C1 segment of cervical spinal cord (tissue), 14 donors: ENCODE data around the gene ARHGAP8.
A peak's percentile ranks its signal among the peaks of the same experiment; 100 is the strongest.
"Not testable (repeated sequence)": the region's sequence is repeated elsewhere in the genome, so short reads cannot be mapped to it uniquely, and the experiment has no call there.

Experiments
- DNase-seq, 14 donors: peaks; one replicate each; lab custom pipeline; 2025; lab: John Stamatoyannopoulos, UW

The ARHGAP8 gene

DNA sequence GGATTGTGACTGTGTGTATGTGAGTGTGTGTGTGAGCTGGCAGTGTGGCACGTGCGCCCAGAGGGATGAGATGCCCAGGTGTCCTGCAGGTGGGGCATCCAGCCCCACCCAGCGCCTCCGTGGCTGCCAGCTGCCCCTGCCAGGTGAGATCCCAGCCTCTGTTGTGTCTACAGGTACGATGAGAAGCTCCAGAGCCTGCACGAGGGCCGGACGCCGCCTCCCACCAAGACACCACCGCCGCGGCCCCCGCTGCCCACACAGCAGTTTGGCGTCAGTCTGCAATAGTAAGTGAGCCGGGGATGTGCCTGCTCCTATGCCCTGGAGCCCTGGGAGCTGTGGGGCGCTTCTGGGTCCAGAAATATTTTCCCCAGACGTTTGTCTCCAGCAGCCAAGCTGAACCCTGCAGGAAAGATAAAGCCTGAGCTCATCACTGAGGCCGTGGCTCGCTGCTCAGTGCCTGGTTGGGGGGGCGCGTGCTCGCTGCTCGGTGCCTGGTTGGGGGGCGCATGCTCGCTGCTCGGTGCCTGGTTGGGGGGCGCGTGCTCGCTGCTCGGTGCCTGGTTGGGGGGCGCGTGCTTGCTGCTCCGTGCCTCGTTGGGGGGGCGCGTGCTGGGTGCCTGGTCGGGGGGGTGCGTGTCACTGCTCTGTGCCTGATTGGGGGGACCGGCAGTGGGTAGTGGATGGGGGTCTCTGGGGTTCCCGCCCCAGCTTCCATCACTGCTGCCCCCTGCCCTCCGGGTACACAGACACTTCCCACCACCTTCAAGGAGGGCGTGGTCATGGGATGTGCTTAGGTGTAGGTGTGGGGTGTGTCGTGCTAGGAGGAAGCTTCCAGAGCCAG, 73.2 kb downstream of the ARHGAP8 start:
- no peak for DNase-seq

- no peak for DNase-seq
Observed at GRCh38 chr22:44827666-44828190, 75.4 kb downstream of the ARHGAP8 start.

DNA sequence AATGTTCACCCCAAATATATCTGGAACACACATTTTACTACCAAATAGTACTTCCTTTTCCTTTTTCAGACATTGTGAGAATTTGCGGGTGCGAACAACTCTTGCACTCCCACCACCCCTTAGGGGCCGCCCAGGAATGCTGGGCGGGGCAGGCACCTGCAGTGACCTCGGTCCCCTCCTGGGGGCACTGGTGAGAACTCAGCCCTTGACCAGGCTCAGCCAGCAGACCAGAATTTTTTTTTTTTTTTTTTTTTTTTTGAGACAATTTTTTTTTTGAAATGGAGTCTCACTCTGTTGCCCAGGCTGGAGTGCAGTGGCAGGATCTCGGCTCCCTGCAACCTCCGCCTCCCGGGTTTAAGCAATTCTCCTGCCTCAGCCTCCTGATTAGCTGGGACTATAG, 75.8 kb downstream of the ARHGAP8 start:
- no peak for DNase-seq

GRCh38 chr22:44831885-44832284, 79.5 kb downstream of the ARHGAP8 start:
- no peak for DNase-seq

- DNase-seq = no peak
Observed at GRCh38 chr22:44834065-44834464, 81.7 kb downstream of the ARHGAP8 start.

GRCh38 chr22:44837481-44837880, 85.1 kb downstream of the ARHGAP8 start:
- no peak for DNase-seq

GRCh38 chr22:44838316-44839016, 86.1 kb downstream of the ARHGAP8 start:
- DNase-seq = no peak

DNA sequence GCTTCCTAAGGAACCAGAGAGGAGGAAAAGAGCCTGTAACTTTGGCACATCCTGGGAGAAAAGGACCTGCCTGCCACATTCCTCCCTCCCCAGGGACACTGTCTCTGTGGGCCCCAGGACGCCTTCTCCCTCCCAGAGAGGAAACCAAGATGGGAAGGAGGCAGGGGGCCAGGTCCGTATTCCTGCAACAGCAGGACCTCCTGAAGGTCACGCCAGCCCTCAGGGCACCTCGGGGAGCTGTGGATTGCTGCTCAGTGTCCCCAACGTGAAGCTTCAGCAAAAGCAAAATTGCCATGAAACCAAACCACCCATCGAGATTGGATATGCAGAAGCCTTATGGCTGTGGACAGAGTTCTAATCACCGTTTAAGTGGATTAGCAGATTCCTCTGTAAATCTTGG, 86.7 kb downstream of the ARHGAP8 start:
- DNase-seq = no peak

DNA sequence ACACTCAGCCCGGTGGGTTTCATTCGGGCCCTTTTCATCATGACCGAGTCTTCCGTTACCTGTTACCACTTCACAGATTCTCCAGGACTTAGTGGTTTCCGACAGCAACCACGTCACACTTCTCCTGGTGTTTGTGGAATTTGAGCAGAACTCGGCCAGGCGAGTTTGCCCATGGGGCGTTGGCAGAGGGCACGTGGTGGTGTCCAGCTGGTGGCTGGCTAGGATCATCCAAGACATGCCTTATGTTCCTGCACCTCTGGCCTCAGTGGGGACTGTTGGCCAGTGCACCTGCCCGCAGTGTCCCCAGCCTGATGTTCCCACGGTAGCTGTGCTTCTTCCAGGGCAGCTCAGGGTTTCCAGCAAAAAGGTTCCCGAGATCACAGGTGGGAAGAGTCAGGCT, 87.3 kb downstream of the ARHGAP8 start:
- no peak for DNase-seq

DNA sequence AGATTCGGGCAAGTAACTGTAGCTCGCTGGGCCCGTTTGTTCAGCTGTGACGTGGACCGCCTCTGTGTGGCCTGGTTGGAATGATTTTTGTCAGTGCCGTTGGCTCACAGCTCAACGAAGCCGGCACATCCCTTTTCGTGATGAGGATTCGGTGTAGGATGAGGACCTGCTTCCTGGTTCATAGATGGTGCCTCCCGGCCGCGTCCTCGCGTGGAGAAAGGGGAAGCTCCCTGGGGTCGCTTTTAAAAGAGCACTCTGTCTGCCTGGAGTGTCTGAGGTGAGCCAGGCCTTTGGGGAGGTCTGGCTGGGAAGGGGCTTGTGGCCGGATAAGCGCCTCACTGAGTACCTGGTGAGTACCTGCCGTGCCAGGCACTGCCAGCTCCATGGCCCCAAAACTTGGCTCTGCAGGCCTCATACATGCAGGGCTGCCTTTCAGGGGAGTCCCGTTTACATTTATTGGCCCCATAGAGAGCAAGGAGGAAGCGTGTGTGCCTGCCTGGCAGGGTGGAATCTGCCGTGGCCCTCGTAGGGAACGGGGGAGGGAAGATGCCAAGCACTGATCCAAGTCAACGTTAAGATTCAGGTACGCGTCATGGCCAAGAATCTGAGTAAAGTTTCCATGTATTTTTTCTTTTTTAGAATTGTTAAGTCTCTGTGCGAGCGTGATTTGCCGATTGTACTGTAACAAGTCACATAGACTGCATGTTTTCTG, 88.4 kb downstream of the ARHGAP8 start:
- DNase-seq = no peak

- no peak for DNase-seq
Observed at GRCh38 chr22:44842417-44842816, 90.0 kb downstream of the ARHGAP8 start.

- DNase-seq = no peak
Observed at GRCh38 chr22:44845191-44845590, 92.8 kb downstream of the ARHGAP8 start.

GRCh38 chr22:44845796-44846720, 93.7 kb downstream of the ARHGAP8 start:
- no peak for DNase-seq

GRCh38 chr22:44846726-44847275, 94.4 kb downstream of the ARHGAP8 start:
- no peak for DNase-seq

GRCh38 chr22:44847380-44847779, 95.0 kb downstream of the ARHGAP8 start:
- DNase-seq = peak in 3 of 14 donors; percentile 7 to 12 (median 11)

DNA sequence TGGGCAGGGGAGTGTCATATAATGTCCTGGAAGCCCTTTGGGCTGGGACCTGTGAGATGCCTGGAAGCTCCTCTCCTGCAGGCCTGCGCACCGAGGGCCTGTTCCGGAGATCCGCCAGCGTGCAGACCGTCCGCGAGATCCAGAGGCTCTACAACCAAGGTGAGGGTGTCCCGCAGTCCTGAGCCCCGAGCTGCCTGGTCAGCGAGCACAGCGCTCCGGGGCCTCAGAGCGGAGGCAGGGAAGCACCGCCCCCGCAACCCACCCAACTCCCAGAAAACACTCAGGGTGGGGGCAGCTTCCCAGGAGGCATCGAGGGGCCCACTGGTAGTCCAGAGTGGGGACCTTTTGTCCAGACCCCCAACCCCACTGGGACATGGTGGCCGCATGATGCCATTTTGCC, 95.5 kb downstream of the ARHGAP8 start:
- DNase-seq = no peak

- DNase-seq = no peak
Observed at GRCh38 chr22:44848296-44848741, 95.9 kb downstream of the ARHGAP8 start.

GRCh38 chr22:44848791-44849420, 96.5 kb downstream of the ARHGAP8 start:
- no peak for DNase-seq

- DNase-seq = no peak
Observed at GRCh38 chr22:44850946-44851345, 98.6 kb downstream of the ARHGAP8 start.

DNA sequence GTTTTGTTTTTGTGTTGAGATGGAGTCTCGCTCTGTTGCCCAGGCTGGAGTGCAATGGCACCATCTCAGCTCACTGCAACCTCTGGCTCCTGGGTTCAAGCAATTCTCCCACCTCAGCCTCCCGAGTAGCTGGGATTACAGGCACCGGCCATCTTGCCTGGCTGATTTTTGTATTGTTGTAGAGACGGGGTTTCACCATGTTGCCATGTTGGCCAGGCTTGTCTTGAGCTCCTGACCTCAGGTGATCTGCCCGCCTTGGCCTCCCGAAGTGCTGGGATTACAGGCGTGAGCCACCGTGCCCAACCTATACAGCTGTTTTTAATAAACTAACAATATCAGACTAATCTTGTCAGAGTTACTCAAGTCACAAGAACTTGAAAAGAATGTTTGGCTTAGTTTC, 102.3 kb downstream of the ARHGAP8 start:
- DNase-seq = not testable (repeated sequence)
